Thyroid gland (tissue), 4 donors: ENCODE measurements around the gene STRBP.

Experiments
- CTCF ChIP-seq, 6 experiments: fragments of 200-600 bp in 3 of 6; fragments of 450-650 bp in 3 of 6; sonication (generic) in 3 of 6; IDR thresholded peaks; one replicate each; pipeline ENCODE4 v1.5.1; 2016 to 2019; ENCODE audit warnings: antibody characterized with exemption in 6 of 6, mild to moderate bottlenecking in 2 of 6, inconsistent platforms in 1 of 6, moderate library complexity in 1 of 6
- POLR2A ChIP-seq, 2 donors: fragments of 450-650 bp; IDR thresholded peaks; one replicate each; pipeline ENCODE4 v1.6.1; 2017; ENCODE audit warnings: antibody characterized with exemption in 2 of 2, mild to moderate bottlenecking in 2 of 2, moderate library complexity in 1 of 2

GRCh38 chr9:123302348-123303214, 34.2 kb upstream of the STRBP start:
- TF ChIP-seq CTCF (IDR thresholded peaks at IDR 0.05) (no peak), POLR2A (IDR thresholded peaks at IDR 0.05) (no peak)
